Erythroblast (primary cell): Measurements from ENCODE around the gene LAMA4.

Experiments used
- GATA1 ChIP-seq: IDR thresholded peaks from 2 replicates; pipeline ENCODE4 v1.6.1; 2011; ENCODE audit warnings: low read depth, mild to moderate bottlenecking, control low read depth, low read length, moderate library complexity
- POLR2A ChIP-seq: IDR thresholded peaks from 2 replicates; pipeline ENCODE4 v1.6.1; 2011; ENCODE audit warnings: mild to moderate bottlenecking, low read length

DNA sequence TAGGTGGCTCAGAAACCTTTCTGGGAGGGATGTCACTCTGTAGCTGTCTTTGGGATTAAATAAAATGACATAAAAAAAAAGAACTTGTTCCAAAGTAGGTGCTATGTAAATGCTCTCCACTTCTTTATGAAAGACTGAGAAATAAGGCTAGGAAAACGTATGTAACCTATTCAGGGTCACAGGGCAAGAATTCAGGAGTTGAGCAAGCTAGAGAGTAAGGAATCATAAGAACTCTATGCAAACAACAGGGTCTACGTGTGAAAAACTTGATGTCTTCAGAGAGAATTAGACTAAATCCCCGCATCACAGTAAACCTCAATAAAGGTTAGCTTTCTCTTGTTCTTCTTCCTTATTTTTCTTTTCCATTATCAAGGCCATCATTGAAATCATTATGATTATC lies 59.2 kb downstream of the LAMA4 start:
- no peak for TF ChIP-seq POLR2A
- TF ChIP-seq GATA1 = no peak
